ENCODE data around the gene POLR3GL. TPM values are rescaled to one million over a fixed set of nuclear protein-coding genes. Genes with fewer than 3 reads are reported as not detected.
A peak's percentile ranks its signal among the peaks of the same experiment; 100 is the strongest.

POLR3GL gene
- polyA plus RNA-seq, 4 donors: 33.7 to 40.0 (median 36.1) TPM

DNA sequence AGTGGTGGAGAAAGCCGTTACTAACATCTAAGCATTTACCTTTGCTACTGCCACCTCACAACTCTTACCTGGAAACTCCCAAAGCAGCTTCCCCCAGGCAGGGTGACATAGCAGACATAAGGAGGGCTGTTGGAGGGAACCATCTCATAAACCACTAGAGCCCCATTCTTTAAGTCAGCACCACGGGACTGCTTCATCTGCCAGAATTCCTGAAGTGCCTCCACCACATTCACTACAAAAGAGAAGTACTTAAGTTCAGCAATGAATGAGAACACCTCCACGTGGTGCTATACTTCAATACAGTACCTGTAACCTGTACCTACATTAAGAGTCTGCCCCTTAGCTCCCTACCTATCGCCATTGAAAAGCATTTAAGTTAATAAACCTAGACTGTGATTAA lies 16.9 kb upstream of the POLR3GL start:
- no peak for DNase-seq (ENCODE audit: low read depth in 4 of 4, low spot score in 3 of 4)

DNA sequence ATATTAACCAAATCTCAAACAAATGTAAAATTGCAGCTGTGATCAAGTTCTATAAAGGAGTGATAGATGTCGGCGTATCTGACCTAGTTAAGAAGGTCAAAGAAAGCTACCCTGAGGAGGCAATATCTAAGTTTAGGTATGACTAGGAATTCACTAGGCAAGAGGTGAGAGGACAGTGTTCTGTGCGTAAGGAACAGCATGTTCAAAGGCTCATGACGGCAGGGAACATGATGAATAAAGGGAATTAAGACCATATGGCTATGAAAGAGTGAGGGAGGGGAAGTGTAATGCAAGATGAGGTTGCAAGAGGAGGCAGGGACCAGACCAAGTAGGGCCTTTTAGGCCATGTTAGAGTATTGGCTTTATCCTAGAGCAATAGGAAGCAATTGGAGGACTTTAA lies 15.3 kb upstream of the POLR3GL start:
- no peak for DNase-seq (ENCODE audit: low read depth in 4 of 4, low spot score in 3 of 4)

DNA sequence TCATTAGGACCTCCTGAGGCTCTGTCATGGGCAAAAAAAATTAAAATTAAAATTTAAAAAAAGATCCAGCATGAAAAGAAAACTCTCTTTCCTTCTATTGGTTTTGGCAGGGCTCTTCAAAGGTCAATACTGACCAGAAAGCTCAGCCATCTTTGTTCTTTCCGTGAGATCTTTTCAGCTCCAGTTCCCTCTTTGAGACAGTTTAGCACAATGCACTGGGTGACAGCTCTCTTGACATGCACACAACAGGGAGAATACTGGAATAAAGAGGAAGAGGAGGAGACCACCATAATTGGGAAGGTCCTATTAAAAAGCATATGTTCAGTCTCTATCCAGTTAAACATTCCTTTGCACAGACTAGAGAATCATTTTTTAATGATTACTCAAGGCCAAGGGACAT lies 13.0 kb upstream of the POLR3GL start:
- DNase-seq (ENCODE audit: low read depth in 4 of 4, low spot score in 3 of 4): no peak

DNA sequence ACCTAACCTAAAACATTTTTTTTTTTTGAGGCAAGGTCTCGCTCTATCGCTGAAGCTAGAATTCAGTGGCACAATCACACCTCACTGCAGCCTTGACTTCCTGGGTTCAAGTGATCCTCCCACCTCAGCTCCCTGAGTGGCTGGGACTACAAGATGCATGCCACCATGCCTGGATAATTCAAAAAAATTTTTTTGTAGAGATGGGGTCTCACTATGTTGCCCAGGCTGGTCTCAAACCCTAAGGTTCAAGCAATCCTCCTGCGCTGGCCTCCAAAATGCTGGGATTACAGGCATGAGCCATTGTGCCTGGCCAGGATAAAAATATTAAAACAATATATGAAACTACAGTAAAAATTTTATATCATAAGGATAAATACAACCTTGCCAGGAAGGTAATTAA lies 11.6 kb upstream of the POLR3GL start:
- no peak for DNase-seq (ENCODE audit: low read depth in 4 of 4, low spot score in 3 of 4)

DNA sequence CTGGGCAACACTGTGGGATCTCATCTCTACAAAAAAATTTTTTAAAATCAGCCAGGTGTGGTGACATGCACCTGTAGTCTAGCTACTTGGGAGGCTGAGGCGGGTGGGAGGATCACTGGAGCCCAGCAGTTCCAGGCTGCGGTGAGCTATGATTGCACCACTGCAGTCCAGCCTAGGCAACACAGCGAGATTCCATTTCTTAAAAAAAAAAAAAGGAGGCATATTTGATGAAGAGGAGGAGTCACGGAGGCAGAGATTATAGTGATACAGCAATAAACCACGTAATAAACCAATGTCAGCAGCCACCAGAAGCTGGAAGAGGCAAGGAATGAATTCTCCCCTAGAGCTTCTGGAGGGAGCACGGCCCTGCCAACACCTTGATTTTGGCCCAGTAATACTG lies 10.6 kb upstream of the POLR3GL start:
- no peak for DNase-seq (ENCODE audit: low read depth in 4 of 4, low spot score in 3 of 4)

DNA sequence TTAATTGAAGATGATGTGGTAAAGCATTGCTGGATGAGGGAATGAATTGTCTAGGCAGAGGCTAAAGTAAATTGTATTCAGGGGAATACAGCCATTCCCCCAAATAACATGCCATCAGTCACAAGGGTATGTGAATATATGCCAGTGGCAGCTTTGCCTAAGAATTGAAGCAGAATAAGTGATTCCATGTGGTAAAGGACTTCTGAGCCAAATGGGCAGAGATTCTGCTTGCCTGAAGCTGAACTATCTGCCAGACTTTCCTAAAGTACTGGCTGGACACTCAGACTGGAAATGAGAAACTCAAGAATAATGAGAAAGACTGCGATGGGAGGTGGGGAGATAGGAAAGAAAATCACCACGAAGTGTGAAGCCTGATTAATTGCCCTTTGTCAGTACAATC lies 9.1 kb upstream of the POLR3GL start:
- DNase-seq (ENCODE audit: low read depth in 4 of 4, low spot score in 3 of 4): no peak

DNA sequence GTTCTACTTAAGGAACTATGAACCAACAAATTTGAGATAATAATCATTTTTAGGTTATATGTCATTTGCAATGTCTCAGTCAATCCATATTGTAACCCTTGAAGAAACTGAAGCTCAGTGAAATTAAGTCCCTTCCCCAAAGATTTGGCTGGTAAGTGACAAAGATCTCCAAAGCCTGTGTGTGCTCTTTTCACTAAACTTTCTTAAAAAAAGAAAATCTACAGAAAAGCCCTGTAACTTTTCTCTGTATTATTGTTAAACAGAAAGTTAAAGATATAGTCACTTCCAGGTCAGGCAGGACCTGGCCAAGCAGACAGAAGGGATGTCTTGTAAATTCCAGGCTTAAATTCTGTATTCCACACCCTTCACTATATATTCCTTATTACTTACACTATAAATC lies 8.1 kb upstream of the POLR3GL start:
- DNase-seq (ENCODE audit: low read depth in 4 of 4, low spot score in 3 of 4): no peak

DNA sequence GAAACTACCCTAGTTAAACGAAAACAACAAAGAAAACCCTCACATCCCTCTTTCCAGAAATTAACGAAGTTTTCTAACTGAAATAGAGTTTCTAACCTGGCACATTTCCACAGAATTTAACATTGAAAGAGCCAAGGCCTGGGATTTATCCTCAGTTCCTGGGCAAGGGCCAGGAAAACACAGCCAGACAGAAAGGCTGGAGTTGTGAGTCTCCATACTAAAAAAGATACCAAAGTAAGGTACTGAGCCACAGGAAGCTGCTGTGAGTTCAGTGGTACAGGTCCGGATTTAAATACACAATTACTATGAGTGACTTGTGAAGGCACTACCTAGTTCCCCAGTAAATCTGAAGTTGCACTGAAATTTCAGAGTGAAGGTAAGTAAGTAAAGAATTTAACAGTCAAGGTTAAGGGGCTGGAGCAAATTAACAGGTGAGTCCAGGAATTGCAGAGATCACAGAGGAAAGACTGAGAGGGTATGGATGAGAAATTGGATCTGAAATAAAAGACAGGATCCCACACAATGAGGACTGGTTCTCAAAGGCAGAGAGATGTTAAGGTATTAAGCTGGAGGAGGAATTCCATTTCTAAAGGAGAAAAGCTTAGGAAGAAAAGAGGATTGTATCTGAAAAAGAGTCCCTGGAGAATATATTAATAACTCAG lies 7.6 kb upstream of the POLR3GL start:
- no peak for DNase-seq (ENCODE audit: low read depth in 4 of 4, low spot score in 3 of 4)

DNA sequence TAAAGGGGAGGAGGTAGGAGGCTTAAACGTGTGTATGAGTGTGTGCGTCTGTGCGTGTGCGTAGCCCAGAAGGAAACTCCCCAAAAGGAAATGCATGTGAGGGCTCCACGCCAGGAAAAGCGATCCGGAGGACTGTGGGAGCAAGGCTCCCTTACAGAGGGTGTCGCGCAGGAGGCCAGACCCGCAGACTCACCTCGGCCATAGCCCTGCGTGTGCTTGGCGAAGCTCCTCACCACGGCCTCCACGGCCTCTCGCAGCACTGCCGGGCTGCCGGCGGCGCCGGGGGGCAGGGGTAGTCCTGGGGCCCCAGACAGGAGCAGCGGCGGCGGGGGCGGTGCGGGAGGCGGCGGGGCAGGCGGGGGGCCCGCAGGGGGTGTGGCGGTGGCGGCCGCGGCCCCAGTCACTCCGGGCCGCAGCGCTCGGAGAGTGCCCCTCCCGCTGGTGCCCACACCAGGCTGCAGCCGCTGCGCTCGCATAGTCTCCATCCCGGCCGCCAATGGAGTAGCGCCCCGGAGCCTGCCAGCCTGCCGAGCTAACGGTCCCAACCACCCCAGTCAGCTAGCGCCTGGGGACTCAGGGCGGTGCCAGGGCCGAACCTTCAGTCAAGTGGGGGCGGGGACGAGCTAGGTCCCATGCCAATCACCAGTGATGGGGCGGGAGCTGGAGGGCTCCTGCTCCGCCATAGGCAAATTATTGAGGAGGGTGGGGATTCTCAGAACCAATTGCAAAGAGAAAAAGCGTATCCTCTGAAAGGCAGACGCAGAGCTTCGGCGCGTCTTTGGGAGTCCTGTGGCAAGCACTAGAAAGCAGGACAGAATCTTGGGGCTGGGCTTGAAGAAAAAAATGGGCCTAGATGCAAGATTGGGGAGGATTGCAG lies 6.8 kb upstream of the POLR3GL start, which contains the start of gene LIX1L:
LIX1L (minus strand) TSS at position 575 of the 877 bp plus-strand sequence; CDS start at position 485, 90 bp downstream.
- DNase-seq (ENCODE audit: low read depth in 4 of 4, low spot score in 3 of 4): peak; percentile 90 to 93 (median 92)

DNA sequence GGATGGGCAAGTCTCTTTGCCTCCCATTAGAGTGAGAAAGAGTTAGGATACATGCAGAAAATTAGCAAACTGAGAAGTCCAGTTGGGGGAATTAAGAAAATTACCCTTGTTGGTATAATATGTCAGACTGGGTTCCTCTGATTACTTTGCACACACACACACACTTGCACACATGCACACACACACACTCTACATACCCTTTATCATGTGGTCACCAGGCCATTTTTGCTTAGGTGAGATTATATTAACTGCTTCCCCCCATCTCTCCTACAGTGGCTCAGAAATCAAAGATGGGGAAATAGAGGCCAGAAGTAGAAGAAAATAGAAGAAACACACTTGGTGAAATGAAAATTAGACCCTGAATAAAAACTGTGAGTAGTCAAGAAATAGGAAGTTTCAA lies 5.8 kb upstream of the POLR3GL start:
- DNase-seq (ENCODE audit: low read depth in 4 of 4, low spot score in 3 of 4): no peak

DNA sequence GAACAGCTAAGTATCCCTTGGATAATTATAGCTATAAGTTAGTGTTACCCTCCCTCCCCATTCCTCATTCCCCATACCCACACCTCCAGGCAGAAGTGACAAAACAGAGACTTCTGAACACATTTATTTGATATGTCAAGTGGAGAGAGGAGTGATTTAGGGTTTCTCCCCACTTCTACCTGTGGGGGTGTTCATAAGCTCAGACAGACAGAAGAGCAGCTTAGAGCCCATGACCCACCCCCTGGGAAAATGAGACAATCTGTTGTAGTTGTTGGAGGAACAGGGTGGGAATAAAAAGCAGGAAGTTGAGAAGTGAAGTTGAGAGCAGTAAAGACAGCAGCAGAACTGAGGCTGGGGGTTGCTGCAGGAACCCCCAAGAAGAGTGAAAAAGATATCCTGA lies 5.2 kb upstream of the POLR3GL start:
- no peak for DNase-seq (ENCODE audit: low read depth in 4 of 4, low spot score in 3 of 4)

DNA sequence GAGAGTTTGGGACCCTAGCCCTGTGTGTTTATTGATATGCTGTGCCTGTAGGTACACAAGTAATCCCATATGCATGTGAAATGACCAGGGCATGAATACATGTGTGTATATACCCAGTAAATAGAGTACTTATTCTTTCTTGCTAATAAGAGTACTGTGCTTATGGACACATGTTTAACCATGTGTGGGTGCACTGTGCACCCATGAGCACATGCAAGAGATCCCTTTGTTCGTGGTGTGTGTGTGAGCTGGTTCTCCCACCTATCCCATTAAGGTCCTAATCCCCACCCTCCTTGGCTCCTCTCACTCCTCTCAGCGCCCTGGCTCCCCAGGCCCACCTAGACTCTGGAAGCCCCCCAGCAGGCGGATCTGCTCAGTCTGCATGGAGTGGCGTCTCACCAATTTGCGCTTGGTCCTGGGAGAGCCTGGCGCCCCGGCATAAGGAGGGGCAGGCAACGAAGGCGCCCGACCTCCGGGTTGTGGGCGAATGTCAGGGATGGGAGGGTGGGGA lies 4.5 kb upstream of the POLR3GL start:
- no peak for DNase-seq (ENCODE audit: low read depth in 4 of 4, low spot score in 3 of 4)

DNA sequence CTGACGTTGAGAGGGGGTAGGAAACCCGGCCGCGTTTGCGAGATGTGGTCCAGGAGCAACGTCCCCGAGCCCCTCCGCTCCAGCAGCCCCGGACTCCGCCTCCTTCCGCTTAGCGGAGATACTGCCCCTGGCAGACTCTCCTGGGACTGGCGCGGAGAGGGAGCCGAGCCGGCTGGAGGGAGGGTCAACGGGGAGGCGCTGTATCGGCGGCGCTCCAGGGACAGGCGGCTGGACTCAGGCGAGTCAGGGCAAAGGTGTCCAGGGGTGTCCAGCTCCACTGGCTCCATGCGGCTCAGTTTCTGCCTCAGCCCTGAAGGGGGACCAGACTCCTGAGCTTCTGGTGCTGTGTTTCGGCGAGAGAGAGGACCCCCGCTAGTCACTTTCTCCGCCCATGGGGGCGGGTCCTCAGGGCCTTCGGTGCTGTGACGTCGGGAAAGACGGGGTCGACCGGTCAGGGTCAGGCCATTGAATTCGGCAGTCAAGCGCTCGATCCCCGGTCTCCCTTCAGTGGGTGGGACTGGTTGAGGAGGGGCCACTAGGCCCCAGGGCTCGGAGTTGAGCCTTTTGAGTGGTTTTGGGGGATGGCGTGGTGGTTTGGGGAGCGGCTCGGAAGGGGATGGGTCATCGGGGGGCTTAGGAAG lies 3.9 kb upstream of the POLR3GL start:
- no peak for DNase-seq (ENCODE audit: low read depth in 4 of 4, low spot score in 3 of 4)

DNA sequence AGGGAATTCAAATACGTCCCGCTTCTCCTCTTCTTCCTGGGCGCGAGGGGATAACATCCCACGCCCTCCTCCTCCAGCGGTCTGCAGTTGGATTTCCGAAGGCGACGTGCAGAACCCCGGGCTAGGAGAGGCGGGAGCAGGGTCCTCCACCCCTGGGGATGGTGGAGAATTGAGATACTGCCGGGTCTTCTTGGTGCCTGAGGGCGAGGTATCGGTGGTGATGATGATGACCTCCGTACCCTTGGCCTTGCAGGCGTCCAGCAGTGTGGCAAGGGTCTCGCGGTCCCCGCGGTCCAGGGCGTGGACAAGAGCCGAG lies 3.4 kb upstream of the POLR3GL start:
- DNase-seq (ENCODE audit: low read depth in 4 of 4, low spot score in 3 of 4): no peak

DNA sequence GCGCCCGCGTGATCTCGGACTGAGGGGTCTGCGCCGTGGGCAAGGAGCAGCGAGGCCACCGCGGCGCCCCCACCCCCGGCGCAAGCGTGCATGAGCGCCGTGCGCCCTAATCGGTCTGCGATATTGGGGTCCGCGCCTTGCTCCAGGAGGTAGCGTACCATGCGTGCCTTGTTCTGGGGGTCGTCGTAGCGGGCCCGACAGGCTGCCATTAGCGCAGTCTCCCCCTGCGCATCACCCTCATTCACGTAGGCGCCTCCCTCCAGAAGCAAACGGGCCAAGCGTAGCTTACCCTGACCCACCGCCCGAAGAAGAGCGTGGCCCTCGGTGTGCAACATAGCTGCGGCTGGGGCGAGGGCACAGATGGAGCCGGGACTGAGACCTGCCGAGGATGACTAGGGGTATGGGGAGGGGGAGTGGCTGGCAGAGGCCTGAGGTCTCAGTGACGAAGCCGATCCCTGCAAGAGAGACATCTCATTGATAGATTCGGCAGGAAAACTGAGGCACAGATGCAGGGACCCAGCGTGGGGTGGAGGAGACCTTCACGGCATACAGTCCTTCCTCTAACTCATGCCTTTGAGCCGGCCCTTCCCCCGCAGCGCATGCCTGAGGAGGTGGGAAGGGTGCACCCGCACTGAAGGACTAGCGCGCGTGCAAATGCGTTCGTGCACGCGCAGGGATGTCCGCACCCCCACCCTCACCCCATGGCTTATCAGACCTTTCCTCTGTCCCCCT lies 2.9 kb upstream of the POLR3GL start:
- DNase-seq (ENCODE audit: low read depth in 4 of 4, low spot score in 3 of 4): no peak

DNA sequence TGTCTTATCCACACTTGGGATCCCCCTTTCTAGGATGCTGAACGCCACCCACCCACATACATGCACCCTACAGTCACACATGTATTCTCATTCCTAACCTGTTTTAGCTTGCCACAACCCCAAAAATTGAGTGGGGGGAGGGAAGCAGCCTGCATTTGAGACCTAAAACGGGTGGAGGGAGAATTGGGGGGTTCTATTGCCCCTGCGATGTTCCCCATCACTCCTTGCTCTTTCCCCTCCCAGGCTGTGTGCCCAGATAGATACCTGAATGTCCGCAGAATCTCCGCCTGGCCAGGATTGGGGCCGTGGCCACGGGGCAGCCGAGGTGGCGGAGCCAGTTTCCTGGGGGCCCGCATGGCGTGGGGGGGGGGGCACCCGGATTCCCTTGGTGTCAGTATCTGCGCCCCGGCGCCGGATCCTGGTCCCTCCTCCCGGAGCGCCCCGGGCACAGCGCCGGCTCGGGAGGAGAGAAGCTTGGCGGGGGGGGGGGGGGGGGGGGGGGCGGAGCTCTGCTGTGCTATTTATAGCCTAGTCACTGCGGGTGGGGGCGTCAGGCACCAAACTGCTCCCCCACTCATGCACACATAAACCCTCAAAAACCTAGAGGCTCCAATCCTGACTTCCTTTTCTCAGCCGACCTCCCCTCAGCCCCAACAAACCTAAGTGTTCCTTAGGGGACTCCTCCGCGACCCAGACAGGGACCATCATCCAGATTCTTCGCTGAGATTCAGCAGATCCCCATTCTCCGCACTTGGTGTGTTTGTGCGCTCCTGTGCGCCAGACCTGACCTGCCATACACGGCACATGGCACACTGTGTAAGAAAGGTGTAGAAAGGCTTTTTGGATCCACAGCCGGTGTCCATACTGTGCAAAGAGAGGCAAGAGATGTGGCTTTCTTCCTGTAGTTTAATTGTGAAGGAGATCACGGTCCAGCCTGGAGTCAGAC lies 2.1 kb upstream of the POLR3GL start:
- no peak for DNase-seq (ENCODE audit: low read depth in 4 of 4, low spot score in 3 of 4)

DNA sequence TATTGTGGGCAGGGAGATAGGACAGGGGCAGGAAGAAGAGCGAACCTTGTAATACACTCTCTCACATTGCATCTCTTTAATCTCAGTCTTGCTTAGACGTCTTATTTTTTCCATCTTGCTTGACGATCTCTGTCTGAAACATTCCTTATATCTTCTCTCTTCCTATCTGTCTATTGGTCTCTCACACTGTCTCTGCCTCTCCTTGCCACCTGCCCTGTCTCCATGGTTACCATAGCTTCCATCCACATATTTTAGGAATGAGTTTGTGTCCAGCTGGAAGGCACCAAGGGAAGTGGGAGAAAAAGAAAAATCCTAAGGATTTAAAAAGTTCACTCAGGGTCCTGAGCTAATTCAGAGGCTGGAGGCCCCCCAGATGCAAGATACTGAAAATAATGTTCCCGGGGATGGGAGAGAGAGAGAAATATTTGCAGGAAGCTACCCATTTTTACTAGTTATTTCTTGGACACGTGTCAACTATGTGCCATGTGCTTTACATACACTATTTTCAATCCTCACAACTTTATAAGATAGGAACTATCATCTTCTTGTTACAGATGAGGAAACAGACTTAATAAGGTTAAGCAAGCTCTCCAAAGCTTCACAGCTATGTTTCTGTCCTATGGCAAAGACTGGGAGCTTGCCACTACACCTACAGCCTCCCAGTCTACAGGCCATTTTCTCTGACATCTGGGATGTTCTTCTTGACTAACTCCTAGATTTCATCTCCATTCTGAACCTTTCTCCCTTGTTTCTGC lies 1.0 kb upstream of the POLR3GL start:
- DNase-seq (ENCODE audit: low read depth in 4 of 4, low spot score in 3 of 4): no peak

DNA sequence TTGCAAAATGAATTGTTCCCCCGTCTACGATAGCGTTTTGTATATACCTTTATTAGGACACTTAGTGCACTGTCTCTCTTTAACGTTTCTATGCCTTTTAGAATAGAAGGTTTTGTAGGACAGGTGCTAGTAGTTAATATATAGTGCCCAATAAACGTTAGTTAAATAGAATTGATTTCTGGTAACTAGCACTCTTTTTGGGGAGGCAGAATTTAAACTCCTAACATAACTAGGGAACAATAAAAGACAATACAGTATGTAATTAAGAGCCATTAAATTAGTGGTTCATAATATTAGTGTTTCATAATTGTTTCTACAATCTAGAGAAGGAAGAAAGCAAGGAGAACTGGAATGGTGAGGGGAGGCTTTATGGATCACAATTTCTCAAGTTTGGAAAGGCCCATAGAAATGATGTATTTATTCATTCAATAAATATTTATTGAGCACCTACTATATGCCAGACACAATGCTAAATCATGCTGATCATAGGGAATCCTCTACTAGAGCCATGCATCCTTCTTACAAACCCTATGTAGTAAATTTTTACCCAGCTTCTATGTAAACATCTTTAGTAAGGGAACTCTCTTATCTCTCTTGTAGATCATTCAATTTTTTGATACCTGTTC lies 742 bp downstream of the POLR3GL start:
- no peak for DNase-seq (ENCODE audit: low read depth in 4 of 4, low spot score in 3 of 4)

DNA sequence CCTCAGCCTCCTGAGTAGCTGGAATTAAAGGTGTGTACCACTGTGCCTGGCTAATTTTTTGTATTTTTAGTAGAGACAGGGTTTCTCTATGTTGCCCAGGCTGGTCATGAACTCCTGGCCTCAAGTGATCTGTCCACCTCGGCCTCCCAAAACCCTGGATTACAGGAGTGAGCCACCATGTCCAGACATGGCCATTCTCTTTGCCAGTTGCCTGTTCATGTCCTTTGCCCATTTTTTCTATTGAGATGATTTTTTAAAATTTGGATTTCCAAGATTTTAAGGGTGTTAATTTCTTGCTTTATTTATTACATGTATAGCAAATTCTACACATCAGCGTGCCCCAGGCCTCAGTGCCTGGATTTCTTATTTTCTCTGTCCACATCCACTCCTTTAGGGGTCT lies 2.8 kb downstream of the POLR3GL start:
- no peak for DNase-seq (ENCODE audit: low read depth in 4 of 4, low spot score in 3 of 4)

All from right renal pelvis (tissue), 4 donors.